ENCODE results near the gene ZNF488.

GRCh38 chr10:47320812-47321211 lies 63.3 kb downstream of the ZNF488 start:
- no peak for TF ChIP-seq POLR2A (IDR thresholded peaks at IDR 0.05)
- no peak for TF ChIP-seq CTCF (IDR thresholded peaks at IDR 0.05 in 8 of 11, conservative IDR thresholded peaks at IDR 0.05 in 3 of 11)
